DMS153 treated with DMSO at 0.1 percent for 48 hours (cell line): ENCODE data around the gene GPR37L1.
"Not testable (repeated sequence)": the region's sequence is repeated elsewhere in the genome, so short reads cannot be mapped to it uniquely, and the experiment has no call there.

Experiments used
- DNase-seq: peaks from one replicate; lab custom pipeline; 2025; ENCODE audit not compliant: unreplicated experiment; lab: John Stamatoyannopoulos, UW

GPR37L1 gene

DNA sequence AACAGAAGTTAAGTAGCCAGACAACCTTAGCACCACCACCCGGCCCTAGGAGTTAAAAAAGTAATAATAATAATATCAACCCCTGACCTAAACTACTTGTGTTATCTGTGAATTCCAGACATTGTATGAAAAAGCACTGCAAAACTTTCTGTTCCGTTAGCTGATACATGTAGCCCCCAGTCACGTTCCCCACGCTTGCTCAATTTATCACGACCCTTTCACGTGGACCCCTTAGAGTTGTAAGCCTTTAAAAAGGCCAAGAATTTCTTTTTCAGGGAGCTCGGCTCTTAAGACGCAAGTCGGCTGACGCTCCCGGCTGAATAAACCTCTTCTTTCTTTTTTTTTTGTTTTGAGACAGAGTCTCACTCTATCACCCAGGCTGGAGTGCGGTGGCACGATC lies 44.3 kb downstream of the GPR37L1 start:
- not testable (repeated sequence) for DNase-seq

DNA sequence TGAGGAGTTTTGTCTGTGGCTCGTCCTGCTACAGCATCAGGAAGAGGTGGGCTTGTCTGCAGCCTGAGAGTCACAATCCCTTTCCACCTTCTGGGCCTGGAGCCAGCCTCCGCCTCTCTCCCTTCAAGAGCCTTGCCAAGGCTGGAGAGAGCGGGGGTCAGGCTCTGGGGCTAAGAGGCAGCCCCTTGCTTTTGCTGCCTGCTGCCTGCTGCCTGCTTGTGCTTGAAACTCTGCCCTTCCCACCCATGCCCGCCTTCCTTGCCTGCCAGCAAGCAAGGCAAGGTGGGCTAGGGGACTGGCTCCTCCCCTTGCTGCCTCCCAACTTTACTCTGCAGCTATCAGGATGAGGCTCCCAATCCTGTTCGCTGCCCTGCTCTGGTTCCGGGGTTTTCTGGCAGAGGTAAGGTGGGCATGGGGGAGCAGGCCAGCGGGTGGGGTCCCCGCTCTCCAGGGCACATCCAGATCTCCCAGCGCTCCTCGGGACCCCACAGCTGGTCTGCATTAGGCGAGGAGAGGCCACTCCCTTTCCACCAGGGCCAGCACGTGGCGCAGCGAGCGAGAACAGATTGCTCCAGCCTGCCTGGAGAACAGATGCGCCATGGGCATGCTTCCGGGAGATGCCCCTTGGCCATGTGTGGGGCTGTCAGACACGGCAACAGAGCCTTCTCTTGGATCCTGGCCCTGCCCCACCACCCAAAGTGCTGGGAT lies 45.1 kb downstream of the GPR37L1 start:
- peak; percentile 13 for DNase-seq

DNA sequence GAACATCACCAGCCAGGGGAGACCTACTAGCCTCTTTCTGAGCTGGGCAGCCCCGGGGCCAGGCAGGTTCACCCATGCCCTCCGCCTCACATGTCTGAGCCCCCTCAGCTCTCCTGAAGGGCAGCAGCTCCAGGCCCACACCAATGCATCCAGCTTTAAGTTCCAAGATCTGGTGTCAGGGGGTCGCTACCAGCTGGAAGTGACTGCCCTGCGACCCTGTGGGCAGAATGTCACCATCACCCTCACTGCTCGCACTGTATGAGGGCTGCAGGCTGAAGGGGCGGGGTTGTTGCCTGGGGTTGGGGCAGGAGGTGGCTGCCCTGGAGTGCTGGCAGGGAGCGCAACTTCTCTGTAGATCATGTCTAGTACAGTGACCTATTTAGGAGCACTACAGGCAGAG lies 46.1 kb downstream of the GPR37L1 start:
- no peak for DNase-seq

DNA sequence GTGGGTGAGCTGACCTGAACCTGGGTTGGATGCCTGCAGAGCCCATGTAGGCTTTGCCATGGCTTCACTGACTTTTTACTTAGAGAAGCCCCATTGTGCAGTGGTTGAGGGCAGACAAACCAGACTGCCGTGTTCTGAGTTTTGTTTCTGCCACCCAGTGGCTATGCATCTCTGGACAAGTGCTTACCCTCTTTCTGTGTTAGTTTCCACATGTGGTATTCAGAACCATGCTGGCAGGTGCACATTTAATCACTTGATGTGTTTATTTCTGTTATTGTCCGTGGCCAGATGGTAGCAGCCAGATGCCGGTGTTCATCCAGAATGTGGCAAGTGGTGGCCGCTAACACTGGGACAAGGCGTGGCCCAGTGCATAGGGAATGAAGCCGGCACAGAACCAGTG lies 48.0 kb downstream of the GPR37L1 start:
- DNase-seq = no peak

DNA sequence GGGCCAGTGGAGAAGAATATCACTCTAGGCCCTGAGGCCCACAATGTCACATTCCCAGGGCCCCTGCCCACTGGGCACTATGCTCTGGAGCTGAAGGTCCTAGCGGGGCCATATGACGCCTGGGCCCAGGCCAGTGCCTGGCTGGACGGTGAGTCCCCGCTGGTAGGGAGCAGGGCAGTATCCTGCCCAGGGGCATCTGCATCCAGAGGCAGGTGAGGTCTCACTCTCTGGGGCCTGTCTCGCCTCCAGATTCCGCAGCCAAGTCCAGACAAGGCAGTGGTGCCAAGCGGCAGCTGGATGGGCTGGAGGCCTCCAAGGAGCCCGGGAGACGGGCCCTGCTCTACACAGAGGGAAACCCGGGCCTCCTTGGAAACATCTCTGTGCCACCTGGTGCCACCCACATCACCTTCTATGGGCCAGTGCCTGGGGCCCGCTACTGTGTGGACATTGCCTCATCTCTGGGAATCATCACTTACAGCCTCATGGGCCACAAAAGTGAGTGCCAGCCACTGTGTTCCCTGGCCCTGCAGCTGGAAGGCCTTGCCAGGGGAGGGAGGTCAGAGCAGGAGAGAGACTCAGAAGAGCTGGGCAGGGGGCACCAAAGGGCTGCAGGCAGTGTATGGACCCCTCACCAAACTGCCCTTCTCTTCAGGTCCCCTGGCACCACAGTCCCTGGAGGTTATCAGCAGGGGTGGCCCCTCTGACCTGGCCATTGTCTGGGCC lies 48.7 kb downstream of the GPR37L1 start:
- no peak for DNase-seq

DNA sequence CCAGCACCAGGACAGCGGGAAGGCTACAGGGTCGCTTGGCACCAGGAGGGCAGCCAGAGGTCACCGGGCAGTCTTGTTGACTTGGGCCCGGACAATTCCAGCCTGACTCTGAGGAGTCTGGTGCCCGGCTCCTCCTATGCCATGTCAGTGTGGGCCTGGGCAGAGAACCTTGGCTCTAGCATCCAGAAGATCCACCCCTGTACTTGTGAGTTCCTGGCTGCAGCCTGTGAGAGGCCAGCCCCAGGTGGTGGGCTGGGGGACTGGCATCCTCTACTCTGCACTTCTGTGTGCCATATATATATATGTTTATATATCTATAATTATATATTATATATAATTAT lies 49.3 kb downstream of the GPR37L1 start:
- no peak for DNase-seq

DNA sequence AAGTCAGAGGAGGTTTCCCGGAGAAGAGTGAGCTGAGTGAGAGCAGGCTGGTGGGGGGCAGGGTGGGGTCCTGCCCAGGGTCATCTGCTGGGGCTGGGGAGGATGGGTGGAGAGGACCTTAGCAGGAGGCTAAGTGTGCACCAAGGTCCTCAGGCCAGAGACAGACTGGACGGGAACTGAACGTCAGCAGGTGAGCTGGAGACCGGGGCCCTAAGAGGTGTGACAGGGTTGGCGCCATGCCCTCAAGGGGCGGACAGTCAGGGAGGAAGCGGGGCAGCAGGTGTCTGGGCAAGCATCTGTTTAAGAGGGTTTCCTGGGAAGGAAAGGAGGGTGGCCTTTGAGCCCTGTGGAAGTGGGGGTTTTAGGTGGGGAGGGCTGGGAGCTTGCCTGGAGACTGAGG lies 51.3 kb downstream of the GPR37L1 start:
- no peak for DNase-seq

DNA sequence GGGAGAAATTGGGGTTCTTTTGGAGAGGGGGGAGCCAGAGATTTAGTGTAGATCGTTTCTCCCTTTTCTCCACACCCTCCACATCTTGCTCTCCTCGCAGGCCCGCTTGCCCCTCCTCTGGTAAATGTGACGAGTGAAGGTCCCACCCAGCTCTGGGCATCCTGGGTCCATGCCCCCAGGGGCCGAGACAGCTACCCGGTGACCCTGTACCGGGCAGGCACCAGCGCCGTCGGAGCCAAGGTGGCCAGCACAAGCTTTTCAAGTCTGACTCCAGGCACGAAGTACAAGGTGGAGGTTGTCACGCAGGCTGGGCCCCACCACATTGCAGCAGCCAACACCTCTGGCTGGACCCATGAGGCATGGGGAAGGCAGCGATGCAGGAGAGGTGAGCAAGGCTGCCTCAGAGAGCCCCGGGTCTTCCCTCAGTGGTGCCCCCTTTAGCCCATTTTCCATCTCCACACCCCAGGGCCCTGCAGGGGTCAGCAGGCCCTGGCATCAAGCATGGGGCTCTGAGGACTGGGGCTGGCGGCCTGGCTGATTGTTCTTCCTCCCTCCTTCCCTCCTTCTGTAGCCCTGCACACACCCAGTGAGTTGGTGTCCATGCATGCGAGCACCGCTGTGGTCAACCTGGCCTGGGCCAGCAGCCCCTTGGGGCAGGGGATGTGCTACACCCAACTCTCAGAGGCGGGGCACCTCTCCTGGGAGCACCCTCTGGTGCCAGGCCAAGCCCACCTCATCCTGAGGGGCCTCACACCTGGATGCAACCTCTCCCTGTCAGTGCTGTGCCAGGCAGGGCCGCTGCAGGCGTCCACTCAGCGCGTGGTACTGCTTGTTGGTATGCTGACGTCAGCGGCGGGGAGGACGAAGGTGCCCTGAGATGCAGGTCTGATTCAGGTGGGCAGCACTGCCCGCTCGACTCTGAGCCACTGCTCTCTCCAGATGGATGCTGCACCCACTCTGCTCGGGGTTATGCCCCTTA lies 54.5 kb downstream of the GPR37L1 start:
- no peak for DNase-seq

DNA sequence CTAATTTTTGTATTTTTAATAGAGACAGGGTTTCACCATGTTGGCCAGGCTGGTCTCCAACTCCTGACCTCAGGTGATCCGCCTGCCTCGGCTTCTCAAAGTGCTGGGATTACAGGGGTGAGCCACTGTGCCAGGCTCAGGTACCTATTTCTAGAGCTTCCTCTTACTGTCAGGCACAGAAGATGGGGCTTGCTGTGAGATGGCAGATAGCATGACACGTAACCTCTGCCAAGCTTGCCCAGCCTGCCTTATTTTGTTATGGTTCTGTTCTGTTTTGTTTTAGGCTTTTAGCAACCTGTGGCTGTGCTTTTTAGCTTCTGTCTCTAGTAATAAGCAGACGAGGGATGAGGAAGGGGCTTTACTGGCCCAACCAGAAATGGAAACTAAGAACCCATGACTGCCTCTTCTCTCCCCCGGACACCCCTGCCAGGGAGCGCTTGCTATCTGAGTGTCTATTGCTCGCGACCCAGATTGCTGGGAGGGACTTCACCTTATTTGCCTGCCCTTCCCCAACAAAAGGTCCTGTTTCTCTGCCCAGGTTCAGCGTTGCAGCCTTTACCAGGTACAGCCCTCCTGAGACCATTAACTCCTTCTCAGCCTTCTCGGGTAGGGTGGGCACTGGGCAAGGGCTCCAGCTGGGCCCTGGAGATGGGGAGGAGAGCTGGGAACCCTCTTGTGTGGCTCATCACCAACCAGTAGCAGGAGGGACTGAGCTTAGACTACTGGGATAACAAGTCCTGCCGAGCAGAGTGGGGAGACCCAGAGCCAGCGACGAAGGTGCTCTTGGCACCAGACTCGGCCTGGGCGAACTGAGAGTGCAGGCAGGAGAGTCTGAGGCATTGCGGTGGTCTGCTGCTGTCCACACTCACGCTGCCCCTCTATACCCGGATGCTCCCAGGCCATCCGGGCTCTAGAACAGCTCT lies 57.4 kb downstream of the GPR37L1 start:
- DNase-seq = no peak

DNA sequence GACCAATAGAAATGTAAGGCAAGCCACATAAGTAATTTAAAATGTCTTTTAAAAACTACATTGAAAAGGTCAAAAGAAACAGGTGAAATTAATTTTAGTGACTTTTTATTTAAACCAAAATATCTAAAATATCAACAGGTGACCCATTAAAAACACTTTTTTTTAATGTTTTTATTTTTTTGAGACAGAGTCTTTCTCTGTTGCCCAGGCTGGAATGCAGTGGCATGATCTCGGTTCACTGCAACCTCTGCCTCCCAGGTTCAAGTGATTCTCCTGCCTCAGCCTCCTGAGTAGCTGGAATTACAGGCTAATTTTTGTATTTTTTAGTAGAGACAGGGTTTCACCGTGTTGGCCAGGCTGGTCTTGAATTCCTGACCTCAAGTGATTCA lies 58.0 kb downstream of the GPR37L1 start:
- not testable (repeated sequence) for DNase-seq

DNA sequence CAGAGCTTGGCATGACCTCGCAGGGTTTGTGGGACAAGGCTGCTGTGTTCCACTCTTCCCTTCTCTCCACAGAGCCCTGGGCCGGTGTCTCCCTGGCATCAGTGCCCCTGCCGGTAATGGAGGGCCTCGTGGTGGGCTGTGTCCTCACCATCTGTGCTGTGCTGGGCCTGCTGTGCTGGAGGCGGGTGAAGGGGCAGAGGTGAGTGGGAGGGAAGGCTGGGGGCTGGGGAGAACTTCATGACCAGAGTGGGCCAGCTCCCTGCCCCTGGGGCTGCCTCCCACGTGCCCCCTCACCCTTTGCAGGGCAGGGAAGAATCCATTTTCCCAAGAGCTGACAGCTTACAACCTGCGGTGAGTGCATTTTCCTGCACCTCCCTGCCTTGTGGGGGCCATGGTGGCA lies 58.9 kb downstream of the GPR37L1 start:
- no peak for DNase-seq

DNA sequence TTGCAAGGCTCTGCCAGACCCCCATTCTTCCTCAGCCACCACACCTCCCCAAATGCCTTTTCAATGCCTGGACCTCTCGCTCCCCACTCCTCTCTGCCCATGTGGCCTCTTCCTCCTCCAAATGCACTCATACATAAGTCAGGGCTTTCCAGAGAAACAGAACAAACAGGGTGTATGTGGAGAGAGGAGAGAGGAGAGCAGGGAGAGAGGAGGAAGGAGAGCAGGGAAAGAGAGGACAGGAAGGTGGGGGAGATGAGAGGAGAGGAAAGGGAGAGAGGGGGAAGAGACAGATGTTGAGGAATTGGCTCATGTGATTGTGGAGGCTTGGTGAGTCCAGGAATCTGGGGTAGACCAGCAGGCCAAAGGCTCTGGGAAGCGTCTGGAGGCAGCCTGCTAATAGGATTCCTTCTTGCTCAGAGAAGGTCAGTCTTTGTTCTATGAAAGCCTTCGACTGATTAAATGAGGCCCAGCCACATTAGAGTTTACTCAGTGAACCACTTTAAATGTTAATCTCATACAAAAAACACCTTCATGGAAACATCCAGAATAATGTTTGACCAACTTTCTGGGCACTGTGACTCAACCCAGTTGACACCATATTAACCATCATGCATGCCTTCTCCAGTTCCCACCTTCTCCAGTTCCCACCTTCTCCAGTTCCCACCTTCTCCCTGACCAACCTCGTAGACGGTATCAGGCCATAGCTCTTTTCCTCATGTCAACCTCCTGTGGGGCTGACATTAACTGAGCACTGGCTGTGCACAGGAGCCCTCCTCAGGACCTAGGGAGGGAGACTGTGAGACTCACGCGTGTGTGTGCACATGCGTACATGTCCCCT lies 59.5 kb downstream of the GPR37L1 start:
- no peak for DNase-seq
